ENCODE data around the gene RNF138. TPM values are rescaled to one million over a fixed set of nuclear protein-coding genes. Genes with fewer than 3 reads are reported as not detected.

Gene RNF138, protein sequence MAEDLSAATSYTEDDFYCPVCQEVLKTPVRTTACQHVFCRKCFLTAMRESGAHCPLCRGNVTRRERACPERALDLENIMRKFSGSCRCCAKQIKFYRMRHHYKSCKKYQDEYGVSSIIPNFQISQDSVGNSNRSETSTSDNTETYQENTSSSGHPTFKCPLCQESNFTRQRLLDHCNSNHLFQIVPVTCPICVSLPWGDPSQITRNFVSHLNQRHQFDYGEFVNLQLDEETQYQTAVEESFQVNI
- total RNA-seq = 84.9 and 100 TPM in 2 replicates

DNA sequence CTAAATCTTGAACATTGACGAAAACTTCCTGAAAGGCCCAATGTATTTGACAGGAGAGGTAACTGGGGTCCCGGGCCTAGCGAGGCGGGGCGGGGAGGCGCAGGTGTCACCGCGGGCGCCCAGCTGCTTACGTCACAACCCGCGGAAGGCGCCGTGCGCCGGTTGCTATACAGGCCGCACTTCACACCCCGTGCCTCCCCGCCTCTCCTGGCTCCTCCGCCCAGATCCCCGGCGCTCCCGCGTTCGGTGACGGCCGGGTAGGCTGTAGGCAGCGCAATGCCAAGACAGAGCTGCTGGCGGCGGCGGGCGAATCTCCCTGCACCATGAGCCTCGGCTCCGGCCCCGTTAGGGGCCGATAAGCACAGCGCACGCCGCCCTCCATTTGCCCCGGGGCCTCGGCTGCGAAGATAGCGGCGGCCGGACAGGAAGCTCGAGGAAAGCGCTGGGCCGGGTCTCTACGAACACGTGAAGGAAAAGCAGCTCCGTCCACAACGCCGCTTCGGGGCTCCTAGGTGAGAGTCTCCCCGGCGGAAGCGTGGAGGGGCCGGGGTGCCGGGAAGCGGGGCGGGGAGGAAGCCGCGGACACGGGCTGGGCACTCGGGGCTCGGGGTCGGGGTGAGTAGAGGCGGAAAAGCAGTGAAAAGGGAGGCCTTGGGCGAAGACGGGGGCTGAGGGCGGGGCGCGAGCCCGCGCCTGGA is at the start of gene RNF138:
Gene RNF138 (plus strand): TSS at position 151 of the 698 bp plus-strand sequence. CDS start 903 bp downstream, outside the sequence.
- Mint-ChIP-seq H3K36me3 (ENCODE audit: low read depth) (peaks cover 55% of the 10 kb centered on the region), H3K27me3 (ENCODE audit: low read depth) (no peaks in the 10 kb centered on the region), H3K9me3 (no peaks in the 10 kb centered on the region)

DNA sequence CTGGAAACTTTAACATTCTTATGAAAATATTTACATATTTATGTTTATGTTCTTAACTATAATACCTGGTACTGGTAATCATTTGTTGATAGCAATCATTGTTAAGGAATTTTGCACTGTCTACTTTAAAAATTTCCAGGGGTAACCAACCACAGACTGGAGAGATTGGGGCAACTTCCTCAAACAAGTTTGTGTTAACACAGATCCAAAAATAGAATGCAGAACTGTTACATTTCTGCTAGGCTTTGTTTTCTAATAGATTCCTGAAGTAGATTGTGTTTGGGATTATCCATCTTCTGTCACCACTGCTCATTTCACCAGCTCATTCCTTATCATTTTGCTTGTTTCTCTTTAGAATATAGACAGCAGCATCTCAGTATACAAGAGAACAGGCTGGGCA is 49.3 kb upstream of the RNF138 start:
- peak overlapping the region; percentile 30 for H3K4me3 Mint-ChIP-seq (ENCODE audit: low read depth)
- DNase-seq (ENCODE audit: low spot score) = no peak
- peaks cover 88% of the 10 kb centered on the region for H3K36me3 Mint-ChIP-seq (ENCODE audit: low read depth)
- H3K4me1 Mint-ChIP-seq (ENCODE audit: low read depth) = peaks cover 53% of the 10 kb centered on the region
- no peaks in the 10 kb centered on the region for H3K27me3 Mint-ChIP-seq (ENCODE audit: low read depth)
- intact Hi-C loops (cut with micrococcal nuclease) = no loop called here
- peak overlapping the region; percentile 81 for H3K27ac Mint-ChIP-seq
- H3K9me3 Mint-ChIP-seq = peaks cover 5% of the 10 kb centered on the region

More for the DNA sequence above, at the start of gene RNF138:
- peak within 1 kb of the TSS; percentile 93 for H3K27ac Mint-ChIP-seq
- H3K4me1 Mint-ChIP-seq (ENCODE audit: low read depth) = peaks cover 43% of the 10 kb centered on the region
- intact Hi-C loops (cut with micrococcal nuclease) = loop anchor here (1.0 to 5.0 kb wide), 6 partner anchors 15 to 435 kb away; partner anchors contain the start of genes RNF125 and TRAPPC8
- peak; percentile 85 for DNase-seq (ENCODE audit: low spot score)
- peak within 1 kb of the TSS; percentile 92 for H3K4me3 Mint-ChIP-seq (ENCODE audit: low read depth)

DNA sequence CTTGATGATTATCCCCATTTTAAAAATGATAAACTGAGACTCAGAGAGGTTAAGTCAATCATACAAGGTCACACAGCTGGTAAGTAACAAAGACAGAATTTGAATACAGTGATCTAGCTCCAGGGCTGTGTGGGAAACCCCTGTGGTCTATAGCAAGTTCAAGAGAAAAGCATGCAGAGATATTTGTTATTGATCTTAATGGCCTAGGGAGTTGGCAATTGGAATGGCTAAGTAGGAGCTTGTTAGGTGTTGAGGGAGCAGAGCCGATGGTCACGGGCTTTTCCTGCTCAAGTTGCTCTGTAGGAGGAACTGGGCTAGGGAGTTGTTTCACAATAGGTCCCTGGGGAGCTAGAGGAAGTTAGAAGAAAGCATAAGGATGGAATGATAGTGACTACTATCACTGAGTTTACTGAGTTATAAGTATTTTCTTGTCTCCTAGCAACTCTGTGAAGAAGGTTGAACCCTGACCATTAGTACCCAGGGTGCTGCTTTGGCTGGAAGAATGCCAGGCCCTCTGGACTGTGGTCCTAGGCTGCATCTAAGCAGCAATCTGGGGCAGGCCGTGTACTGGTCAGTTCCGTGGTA is 43.1 kb upstream of the RNF138 start:
- no peaks in the 10 kb centered on the region for H3K9me3 Mint-ChIP-seq
- H3K36me3 Mint-ChIP-seq (ENCODE audit: low read depth) = peaks cover 79% of the 10 kb centered on the region
- H3K4me1 Mint-ChIP-seq (ENCODE audit: low read depth) = peaks cover 41% of the 10 kb centered on the region
- H3K27ac Mint-ChIP-seq = peak overlapping the region; percentile 97
- DNase-seq (ENCODE audit: low spot score) = no peak
- H3K27me3 Mint-ChIP-seq (ENCODE audit: low read depth) = no peaks in the 10 kb centered on the region
- intact Hi-C loops (cut with micrococcal nuclease) = loop anchor here (1.0 to 2.0 kb wide), 5 partner anchors 7 to 44 kb away; partner anchors contain the start of gene RNF125
- peak overlapping the region; percentile 63 for H3K4me3 Mint-ChIP-seq (ENCODE audit: low read depth)

DNA sequence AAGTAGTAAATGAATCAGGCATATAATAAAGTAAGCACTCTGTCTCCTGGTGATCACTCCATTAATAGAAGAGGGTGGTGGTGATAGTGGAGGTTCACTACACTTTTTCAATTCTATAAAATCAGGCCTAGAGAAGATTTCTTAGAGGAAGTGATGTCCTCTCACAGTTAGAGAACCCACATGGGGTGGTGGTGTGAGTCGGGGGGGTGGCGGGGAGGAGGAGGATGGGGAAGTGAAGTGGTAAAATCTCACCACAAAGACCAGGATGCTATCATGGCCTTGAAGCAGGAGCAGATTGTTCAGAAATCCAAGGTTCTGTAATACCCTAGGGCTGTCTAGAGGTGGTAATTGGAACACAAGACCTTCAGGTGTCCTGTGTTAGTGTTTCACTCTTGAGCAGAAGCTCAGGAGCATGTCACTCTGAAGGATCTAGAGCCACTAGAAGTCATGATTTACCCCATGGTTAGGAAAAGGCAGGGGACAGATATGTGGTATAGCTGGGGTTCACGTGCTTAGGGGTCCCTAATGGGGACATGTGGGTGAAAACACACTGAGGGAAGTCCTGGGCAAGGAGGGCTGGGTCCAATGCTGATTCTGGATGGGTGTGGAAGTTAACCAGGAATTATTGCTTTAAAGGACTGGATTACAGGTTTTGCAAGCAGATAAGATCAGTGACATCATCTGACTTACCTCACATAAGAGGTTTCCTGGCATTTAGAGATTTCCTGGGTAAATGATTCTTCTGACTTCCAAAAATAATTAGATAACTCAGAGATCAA is 42.1 kb upstream of the RNF138 start:
- Mint-ChIP-seq H3K27ac (peak overlapping the region; percentile 97), H3K9me3 (no peaks in the 10 kb centered on the region), H3K27me3 (ENCODE audit: low read depth) (no peaks in the 10 kb centered on the region), H3K4me1 (ENCODE audit: low read depth) (peaks cover 46% of the 10 kb centered on the region), H3K4me3 (ENCODE audit: low read depth) (peak overlapping the region; percentile 45), H3K36me3 (ENCODE audit: low read depth) (peaks cover 84% of the 10 kb centered on the region)
- DNase-seq (ENCODE audit: low spot score) = peak; percentile 18
- intact Hi-C loops (cut with micrococcal nuclease) = loop anchor here (1.0 to 2.0 kb wide), 5 partner anchors 8 to 43 kb away; partner anchors contain the start of gene RNF125

DNA sequence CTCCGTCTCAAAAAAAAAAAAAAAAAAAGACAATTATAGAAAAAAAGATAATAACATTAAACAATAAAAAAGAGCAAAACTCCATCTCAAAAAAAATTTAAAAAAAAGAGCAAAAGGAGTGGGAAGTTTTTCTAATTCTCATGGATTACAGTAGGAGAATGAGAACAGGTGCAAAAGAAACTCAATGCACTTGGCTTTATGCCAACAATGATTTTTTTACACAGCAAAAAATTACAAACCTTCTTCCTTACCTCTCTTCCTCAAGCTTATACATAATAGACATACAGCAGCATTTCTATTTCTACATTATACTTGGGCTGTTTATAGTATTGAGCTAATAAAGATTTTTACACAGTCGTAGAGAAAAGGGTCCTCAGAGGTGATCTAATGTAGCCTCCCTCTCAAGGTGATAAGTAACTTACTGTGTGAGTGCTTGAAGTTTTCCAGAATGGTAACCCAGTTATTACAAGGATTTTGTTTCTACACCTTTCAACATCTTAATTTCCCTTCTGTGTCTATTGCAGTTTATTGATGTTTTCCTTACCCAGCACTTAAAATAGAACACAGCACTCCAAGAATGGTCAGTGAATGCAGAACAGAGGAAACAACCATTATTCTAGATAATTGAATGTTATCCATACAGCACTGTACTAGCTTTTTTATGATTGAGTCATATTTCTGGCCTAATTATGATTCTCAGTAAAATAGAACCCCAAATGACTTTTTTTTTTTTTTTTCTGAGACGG is 34.9 kb upstream of the RNF138 start:
- intact Hi-C loops (cut with micrococcal nuclease) = no loop called here
- no peaks in the 10 kb centered on the region for H3K9me3 Mint-ChIP-seq
- H3K4me3 Mint-ChIP-seq (ENCODE audit: low read depth) = no peak overlapping the region
- no peaks in the 10 kb centered on the region for H3K27me3 Mint-ChIP-seq (ENCODE audit: low read depth)
- H3K27ac Mint-ChIP-seq = peak overlapping the region; percentile 49
- DNase-seq (ENCODE audit: low spot score) = no peak
- H3K4me1 Mint-ChIP-seq (ENCODE audit: low read depth) = peaks cover 54% of the 10 kb centered on the region
- H3K36me3 Mint-ChIP-seq (ENCODE audit: low read depth) = peaks cover 86% of the 10 kb centered on the region

DNA sequence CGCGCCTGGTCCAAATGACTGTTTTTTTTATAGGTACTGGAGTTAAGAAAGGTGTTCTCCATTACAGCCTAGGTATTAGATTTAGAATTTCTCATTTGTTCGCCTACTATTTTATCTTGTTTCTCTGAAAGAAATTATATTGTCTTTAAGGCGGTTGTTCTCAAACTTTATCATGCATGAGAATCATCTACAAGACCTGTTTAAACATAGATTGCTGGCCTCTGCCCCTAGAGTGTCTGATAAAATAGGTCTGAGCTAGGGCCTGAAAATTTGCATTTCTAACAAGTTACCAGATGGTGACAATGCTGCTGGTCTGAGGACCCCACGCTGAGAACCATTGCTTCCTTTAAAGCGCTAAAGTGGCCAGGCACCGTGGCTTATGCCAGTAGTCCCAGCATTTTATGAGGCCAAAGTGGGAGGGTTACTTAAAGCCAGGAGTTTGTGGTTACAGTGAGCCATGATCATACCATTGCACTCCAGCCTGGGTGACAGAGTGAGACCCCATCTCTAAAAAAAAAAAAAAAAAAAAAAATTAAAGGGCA is 34.0 kb upstream of the RNF138 start:
- intact Hi-C loops (cut with micrococcal nuclease) = no loop called here
- Mint-ChIP-seq H3K4me3 (ENCODE audit: low read depth) (no peak overlapping the region), H3K4me1 (ENCODE audit: low read depth) (peaks cover 51% of the 10 kb centered on the region), H3K9me3 (no peaks in the 10 kb centered on the region), H3K27me3 (ENCODE audit: low read depth) (no peaks in the 10 kb centered on the region), H3K36me3 (ENCODE audit: low read depth) (peaks cover 86% of the 10 kb centered on the region), H3K27ac (no peak overlapping the region)
- DNase-seq (ENCODE audit: low spot score) = no peak

DNA sequence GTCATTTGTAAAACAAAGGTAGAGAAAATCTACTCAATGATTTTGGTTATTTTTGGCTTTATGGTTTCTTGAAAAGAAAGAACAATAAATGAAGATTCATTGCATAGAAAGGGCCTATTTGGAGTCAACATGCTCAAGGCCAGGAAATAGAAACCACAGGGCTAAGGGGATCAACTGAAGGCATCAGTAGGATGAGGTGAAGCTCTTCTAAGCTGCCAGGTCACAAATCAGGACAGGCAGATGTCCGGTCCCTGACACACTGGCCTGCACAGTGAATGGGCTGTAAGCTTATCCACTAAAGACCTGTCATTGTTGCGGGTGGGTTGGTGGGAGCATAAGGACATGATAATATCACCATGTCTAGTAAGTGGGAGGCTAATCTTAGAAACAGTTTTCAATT is 31.6 kb upstream of the RNF138 start:
- intact Hi-C loops (cut with micrococcal nuclease) = no loop called here
- peaks cover 48% of the 10 kb centered on the region for H3K4me1 Mint-ChIP-seq (ENCODE audit: low read depth)
- no peak for DNase-seq (ENCODE audit: low spot score)
- peak overlapping the region; percentile 5 for H3K4me3 Mint-ChIP-seq (ENCODE audit: low read depth)
- H3K36me3 Mint-ChIP-seq (ENCODE audit: low read depth) = peaks cover 83% of the 10 kb centered on the region
- no peaks in the 10 kb centered on the region for H3K9me3 Mint-ChIP-seq
- peak overlapping the region; percentile 73 for H3K27ac Mint-ChIP-seq
- no peaks in the 10 kb centered on the region for H3K27me3 Mint-ChIP-seq (ENCODE audit: low read depth)

DNA sequence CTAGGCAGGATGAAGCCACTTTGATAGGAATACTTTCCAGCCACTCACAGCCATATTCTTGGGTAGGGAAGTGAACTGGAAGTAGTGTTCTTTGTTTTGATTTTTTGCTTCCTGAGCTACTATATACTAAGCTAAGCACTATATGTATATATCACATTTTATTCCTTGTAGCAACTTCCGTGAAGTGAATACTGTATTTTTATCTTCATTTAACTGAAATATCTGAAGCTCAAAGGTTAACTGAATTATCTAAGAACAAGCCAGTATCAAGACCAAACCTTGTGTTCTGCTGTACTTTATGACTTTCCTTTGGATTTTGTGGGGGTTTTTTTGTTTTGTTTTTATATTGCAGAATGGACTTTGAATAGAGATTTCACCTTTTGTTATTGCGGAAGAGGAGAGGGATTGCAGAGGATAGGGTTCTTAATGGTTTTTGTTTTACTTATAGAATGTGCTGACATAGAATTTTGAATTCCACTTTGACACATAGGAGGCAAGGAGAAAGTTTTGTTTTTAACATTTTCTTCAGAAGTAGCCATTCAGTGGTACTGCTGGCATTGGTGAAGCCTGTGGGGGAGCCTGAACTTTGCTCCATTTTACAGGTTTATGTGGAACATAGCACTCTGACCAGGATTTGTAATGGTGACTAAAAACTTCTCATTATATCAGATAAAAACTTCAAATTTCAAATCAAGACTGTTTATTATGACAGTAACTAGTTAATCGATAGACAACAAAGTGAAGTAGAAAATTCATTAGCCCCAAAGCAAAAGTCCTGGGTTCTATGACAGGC is 24.1 kb upstream of the RNF138 start:
- peaks cover 31% of the 10 kb centered on the region for H3K4me1 Mint-ChIP-seq (ENCODE audit: low read depth)
- H3K27me3 Mint-ChIP-seq (ENCODE audit: low read depth) = no peaks in the 10 kb centered on the region
- intact Hi-C loops (cut with micrococcal nuclease) = no loop called here
- no peak overlapping the region for H3K4me3 Mint-ChIP-seq (ENCODE audit: low read depth)
- H3K9me3 Mint-ChIP-seq = no peaks in the 10 kb centered on the region
- H3K36me3 Mint-ChIP-seq (ENCODE audit: low read depth) = peaks cover 79% of the 10 kb centered on the region
- H3K27ac Mint-ChIP-seq = peak overlapping the region; percentile 62
- no peak for DNase-seq (ENCODE audit: low spot score)

DNA sequence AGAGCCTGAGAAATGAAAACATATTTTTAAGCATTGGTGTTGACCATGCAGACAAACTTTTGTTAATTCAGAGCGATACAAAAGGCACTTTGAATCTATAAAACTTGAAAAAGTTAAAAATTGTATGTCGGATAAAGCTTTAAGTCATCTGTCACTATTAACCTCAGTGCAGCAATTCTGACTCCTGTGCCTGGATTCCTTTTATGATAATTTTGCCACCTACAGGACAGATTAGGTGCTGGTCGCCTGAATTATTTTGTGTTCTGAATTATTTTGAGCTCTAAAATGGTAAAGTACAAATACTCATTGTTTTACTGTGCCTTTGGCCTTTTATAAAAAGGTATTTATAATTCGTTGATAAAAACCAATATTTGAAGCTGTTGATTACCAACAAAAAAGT is 19.4 kb upstream of the RNF138 start:
- H3K27me3 Mint-ChIP-seq (ENCODE audit: low read depth) = no peaks in the 10 kb centered on the region
- no peak overlapping the region for H3K27ac Mint-ChIP-seq
- DNase-seq (ENCODE audit: low spot score) = no peak
- peaks cover 75% of the 10 kb centered on the region for H3K36me3 Mint-ChIP-seq (ENCODE audit: low read depth)
- H3K9me3 Mint-ChIP-seq = no peaks in the 10 kb centered on the region
- intact Hi-C loops (cut with micrococcal nuclease) = loop anchor here (1.0 kb wide), 1 partner anchor 54 kb away; the partner anchor contains the start of gene RNF125
- peaks cover 45% of the 10 kb centered on the region for H3K4me1 Mint-ChIP-seq (ENCODE audit: low read depth)
- no peak overlapping the region for H3K4me3 Mint-ChIP-seq (ENCODE audit: low read depth)

DNA sequence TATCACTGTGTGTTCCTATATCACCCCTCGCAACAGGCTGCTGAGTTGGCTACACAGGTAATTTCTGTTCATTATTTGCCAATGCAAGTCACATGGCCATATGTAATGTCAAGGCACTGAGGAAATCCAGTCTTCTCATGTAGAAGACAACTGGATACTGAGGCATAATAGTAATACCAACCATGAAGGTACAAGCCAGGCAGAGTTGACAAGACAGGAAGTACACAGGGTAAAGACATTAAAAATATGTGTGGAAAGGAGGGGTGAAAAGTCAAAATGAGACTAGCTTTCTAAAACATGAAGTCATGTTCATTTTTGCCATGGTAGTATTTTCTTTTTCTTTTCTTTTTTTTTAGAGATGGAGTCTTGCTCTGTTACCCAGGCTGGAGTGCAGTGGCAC is 17.5 kb upstream of the RNF138 start:
- intact Hi-C loops (cut with micrococcal nuclease) = loop anchor here (1.0 kb wide), 1 partner anchor 130 kb away; no protein-coding TSS in a partner anchor
- H3K4me3 Mint-ChIP-seq (ENCODE audit: low read depth) = no peak overlapping the region
- DNase-seq (ENCODE audit: low spot score) = no peak

DNA sequence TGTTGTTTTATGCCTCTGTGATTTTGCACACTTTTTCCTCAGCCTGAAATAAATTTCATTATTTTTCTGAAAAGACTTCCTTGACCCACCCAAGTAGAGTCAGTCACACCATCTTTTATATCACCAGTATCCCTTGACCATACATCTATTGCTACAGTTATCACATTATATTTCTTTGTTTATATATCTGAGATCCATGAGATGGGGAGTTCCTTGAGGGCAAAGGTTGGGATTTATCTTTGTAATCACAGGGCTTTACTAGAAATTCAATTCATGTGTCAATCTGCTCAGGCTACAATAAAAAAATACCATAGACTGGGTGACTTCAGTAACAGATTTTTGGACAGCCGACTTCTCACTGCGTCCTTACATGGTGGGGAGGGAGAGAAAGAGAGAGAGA is 12.8 kb upstream of the RNF138 start:
- Mint-ChIP-seq H3K4me3 (ENCODE audit: low read depth) (no peak overlapping the region), H3K36me3 (ENCODE audit: low read depth) (peaks cover 54% of the 10 kb centered on the region), H3K27ac (no peak overlapping the region), H3K27me3 (ENCODE audit: low read depth) (no peaks in the 10 kb centered on the region), H3K9me3 (no peaks in the 10 kb centered on the region), H3K4me1 (ENCODE audit: low read depth) (peaks cover 29% of the 10 kb centered on the region)
- DNase-seq (ENCODE audit: low spot score) = no peak
- intact Hi-C loops (cut with micrococcal nuclease) = no loop called here

More for the DNA sequence above, 17.5 kb upstream of the RNF138 start:
- Mint-ChIP-seq H3K27ac (peak overlapping the region; percentile 35), H3K4me1 (ENCODE audit: low read depth) (peaks cover 38% of the 10 kb centered on the region), H3K36me3 (ENCODE audit: low read depth) (peaks cover 72% of the 10 kb centered on the region), H3K9me3 (no peaks in the 10 kb centered on the region), H3K27me3 (ENCODE audit: low read depth) (no peaks in the 10 kb centered on the region)
